SU-DHL-6 (cell line): ENCODE results near the gene GNG7.
"Not testable (repeated sequence)": the region's sequence is repeated elsewhere in the genome, so short reads cannot be mapped to it uniquely, and the experiment has no call there.

Experiments used
- H2AFZ ChIP-seq: fragments of 200-600 bp; sonication (generic); 2 replicates; pipeline ENCODE4 v1.6.1; 2014; ENCODE audit warnings: low read depth, mild to moderate bottlenecking, moderate library complexity, mixed read lengths, antibody characterized with exemption, low read length; ENCODE audit not compliant: severe bottlenecking
- H3F3A ChIP-seq: fragments of 200-600 bp; shearing (Covaris generic); 2 replicates; pipeline ENCODE4 v1.6.0; 2016; ENCODE audit warnings: antibody characterized with exemption, mild to moderate bottlenecking; ENCODE audit not compliant: insufficient read depth
- H3K27ac ChIP-seq: fragments of 200-600 bp; sonication (generic); 2 replicates; pipeline ENCODE4 v1.5.1; 2016; ENCODE audit warnings: low read depth, mild to moderate bottlenecking, low read length, moderate library complexity, mixed read lengths
- H3K27me3 ChIP-seq: fragments of 200-600 bp; sonication (generic), shearing (Covaris generic); 2 replicates; pipeline ENCODE4 v1.6.0; 2014; ENCODE audit warnings: mild to moderate bottlenecking, low read length
- H3K36me3 ChIP-seq: fragments of 200-600 bp; sonication (generic); 2 replicates; pipeline ENCODE4 v1.6.1; 2014; ENCODE audit warnings: mild to moderate bottlenecking, low read length, mixed read lengths
- H3K4me2 ChIP-seq: fragments of 300-600, 200-600 bp; shearing (Covaris generic), sonication (generic); 2 replicates; pipeline ENCODE4 v1.6.0; 2014; ENCODE audit warnings: low read length, low read depth, mild to moderate bottlenecking; ENCODE audit not compliant: poor library complexity, severe bottlenecking
- H3K4me3 ChIP-seq: fragments of 200-600 bp; sonication (generic); 2 replicates; pipeline ENCODE4 v1.5.1; 2014; ENCODE audit warnings: antibody characterized with exemption, low read length, mild to moderate bottlenecking, mixed read lengths; ENCODE audit not compliant: insufficient read depth, poor library complexity, severe bottlenecking
- H3K79me2 ChIP-seq: fragments of 200-600 bp; sonication (generic); 2 replicates; pipeline ENCODE4 v1.6.1; 2014; ENCODE audit warnings: mild to moderate bottlenecking, low read length, moderate library complexity; ENCODE audit not compliant: insufficient read depth
- H3K9ac ChIP-seq: fragments of 200-600 bp; sonication (generic); 2 replicates; pipeline ENCODE4 v1.7.0; 2014; ENCODE audit warnings: mild to moderate bottlenecking, low read length
- H3K9me2 ChIP-seq: fragments of 200-600 bp; sonication (generic); replicated peaks from 2 replicates; pipeline ENCODE4 v1.6.1; 2014; ENCODE audit warnings: low read length; ENCODE audit not compliant: insufficient read depth
- H3K9me3 ChIP-seq: fragments of 200-600 bp; sonication (generic); 2 replicates; pipeline ENCODE4 v1.6.1; 2014; ENCODE audit warnings: low read length, mixed read lengths; ENCODE audit not compliant: insufficient read depth
- H4K20me1 ChIP-seq: fragments of 200-600 bp; sonication (generic); 2 replicates; pipeline ENCODE4 v1.6.1; 2014; ENCODE audit warnings: low read depth, mild to moderate bottlenecking, antibody characterized with exemption, low read length, moderate library complexity, mixed read lengths
- EZH2phosphoT487 ChIP-seq: fragments of 200-600 bp; sonication (generic), shearing (Covaris generic); conservative IDR thresholded peaks from 2 replicates; pipeline ENCODE4 v1.6.1; 2018; ENCODE audit warnings: mild to moderate bottlenecking, antibody characterized with exemption, low read length, moderate library complexity, mixed read lengths
- TF ChIP-seq, protein P1 (sequence below): fragments of 200-600 bp; sonication (generic); IDR thresholded peaks from one replicate; pipeline ENCODE4 v1.5.1; 2017; ENCODE audit warnings: antibody characterized with exemption, mild to moderate bottlenecking, low read length, moderate library complexity; ENCODE audit not compliant: insufficient read depth, poor library complexity, severe bottlenecking

GNG7 gene

DNA sequence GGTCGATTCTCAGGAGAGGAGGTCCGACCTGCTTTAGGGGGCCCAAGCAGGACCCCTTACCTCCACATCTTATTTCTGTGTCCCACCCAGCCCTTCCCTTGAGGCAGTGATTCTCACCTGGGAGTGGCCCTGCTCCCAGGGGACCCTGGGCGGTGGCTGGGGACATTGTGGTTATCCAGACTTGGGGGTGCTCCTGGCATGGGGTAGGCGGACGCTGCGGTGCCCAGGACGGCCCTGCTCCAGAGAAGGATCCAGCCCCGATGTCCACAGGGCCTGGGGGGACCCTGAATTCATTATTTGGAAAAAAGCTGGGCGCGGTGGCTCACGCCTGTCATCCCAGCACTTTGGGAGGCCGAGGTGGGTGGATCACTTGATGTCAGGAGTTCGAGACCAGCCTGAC lies 142.1 kb downstream of the GNG7 start:
- no peak overlapping the region for H2AFZ ChIP-seq
- H3K9me3 ChIP-seq = no peaks in the 10 kb centered on the region
- H4K20me1 ChIP-seq = no peaks in the 10 kb centered on the region
- H3K9me2 ChIP-seq = no peaks in the 10 kb centered on the region
- H3K79me2 ChIP-seq = no peaks in the 10 kb centered on the region
- TF ChIP-seq, protein P1, sequence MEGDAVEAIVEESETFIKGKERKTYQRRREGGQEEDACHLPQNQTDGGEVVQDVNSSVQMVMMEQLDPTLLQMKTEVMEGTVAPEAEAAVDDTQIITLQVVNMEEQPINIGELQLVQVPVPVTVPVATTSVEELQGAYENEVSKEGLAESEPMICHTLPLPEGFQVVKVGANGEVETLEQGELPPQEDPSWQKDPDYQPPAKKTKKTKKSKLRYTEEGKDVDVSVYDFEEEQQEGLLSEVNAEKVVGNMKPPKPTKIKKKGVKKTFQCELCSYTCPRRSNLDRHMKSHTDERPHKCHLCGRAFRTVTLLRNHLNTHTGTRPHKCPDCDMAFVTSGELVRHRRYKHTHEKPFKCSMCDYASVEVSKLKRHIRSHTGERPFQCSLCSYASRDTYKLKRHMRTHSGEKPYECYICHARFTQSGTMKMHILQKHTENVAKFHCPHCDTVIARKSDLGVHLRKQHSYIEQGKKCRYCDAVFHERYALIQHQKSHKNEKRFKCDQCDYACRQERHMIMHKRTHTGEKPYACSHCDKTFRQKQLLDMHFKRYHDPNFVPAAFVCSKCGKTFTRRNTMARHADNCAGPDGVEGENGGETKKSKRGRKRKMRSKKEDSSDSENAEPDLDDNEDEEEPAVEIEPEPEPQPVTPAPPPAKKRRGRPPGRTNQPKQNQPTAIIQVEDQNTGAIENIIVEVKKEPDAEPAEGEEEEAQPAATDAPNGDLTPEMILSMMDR = no peak
- TF ChIP-seq EZH2phosphoT487 = no peak
- no peaks in the 10 kb centered on the region for H3K27me3 ChIP-seq
- H3K4me2 ChIP-seq = no peak overlapping the region
- no peak overlapping the region for H3K27ac ChIP-seq
- no peaks in the 10 kb centered on the region for H3K36me3 ChIP-seq
- no peak overlapping the region for H3K4me3 ChIP-seq
- no peak overlapping the region for H3K9ac ChIP-seq
- no peaks in the 10 kb centered on the region for H3F3A ChIP-seq

DNA sequence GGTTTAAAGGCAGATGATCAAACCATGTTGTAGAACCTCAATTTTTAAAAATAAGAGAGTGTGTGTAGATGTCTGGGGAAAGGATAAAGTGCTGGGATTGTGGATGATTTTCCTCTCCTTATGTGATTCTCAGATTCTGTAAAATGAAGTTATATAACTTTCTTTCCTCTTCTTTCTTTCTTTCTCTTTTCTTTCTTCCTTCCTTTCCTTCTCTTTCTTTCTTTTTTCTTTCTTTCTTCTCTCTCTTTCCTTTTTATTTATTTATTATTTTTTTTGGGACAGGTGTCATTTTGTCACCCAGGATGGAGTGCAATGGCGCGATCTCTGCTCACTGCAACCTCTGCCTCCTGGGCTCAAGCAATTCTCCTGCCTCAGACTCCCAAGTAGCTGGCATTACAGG lies 144.0 kb downstream of the GNG7 start:
- H3K27me3 ChIP-seq = no peaks in the 10 kb centered on the region
- H3K4me3 ChIP-seq = no peak overlapping the region
- no peaks in the 10 kb centered on the region for H3K9me2 ChIP-seq
- no peaks in the 10 kb centered on the region for H4K20me1 ChIP-seq
- no peaks in the 10 kb centered on the region for H3K9me3 ChIP-seq
- no peak overlapping the region for H2AFZ ChIP-seq
- no peak overlapping the region for H3K27ac ChIP-seq
- no peaks in the 10 kb centered on the region for H3K36me3 ChIP-seq
- H3K9ac ChIP-seq = no peak overlapping the region
- no peaks in the 10 kb centered on the region for H3K79me2 ChIP-seq
- TF ChIP-seq EZH2phosphoT487 = no peak
- TF ChIP-seq, protein P1 = no peak
- H3F3A ChIP-seq = peaks cover under 1% of the 10 kb centered on the region; the same call in 1 of the 2 replicates
- no peak overlapping the region for H3K4me2 ChIP-seq

DNA sequence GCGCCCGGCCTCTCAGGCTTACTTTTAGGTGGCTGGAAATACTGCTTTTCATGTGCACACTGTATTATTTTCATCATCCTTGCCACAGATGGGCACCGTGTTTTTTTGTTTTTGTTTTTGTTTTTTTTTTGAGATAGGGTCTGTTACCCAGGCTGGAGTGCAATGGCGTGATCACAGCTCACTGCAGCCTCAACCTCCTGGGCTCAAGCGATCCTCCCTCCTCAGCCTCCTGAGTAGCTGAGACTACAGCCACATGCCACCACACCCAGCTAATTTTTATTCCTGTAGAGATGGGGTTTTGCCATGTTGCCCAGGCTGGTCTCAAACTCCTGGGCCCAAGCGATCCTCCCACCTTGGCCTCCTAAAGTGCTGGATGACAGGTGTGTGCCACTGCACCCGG lies 144.4 kb downstream of the GNG7 start:
- H3K79me2 ChIP-seq, H3K4me2 ChIP-seq, H3F3A ChIP-seq, H3K9ac ChIP-seq, H3K36me3 ChIP-seq, H4K20me1 ChIP-seq, H3K9me3 ChIP-seq, H3K4me3 ChIP-seq, H3K27ac ChIP-seq, H2AFZ ChIP-seq, H3K27me3 ChIP-seq, H3K9me2 ChIP-seq: not testable (repeated sequence)

DNA sequence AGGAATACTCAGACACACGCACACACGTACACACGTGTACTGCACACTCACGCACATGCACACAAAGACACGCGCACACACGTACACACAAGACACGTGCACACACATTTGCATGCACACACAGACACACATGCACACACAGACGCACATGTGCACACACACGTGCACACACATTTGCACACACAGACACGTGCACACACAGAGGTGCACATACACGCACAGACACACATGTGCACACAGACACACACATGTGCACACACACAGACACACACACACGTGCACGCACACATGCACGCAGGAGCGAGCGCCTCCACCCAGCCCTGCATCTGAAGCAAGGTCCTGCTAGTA lies 145.4 kb downstream of the GNG7 start:
- Histone ChIP-seq H3K27ac (no peak overlapping the region), H3K4me3 (no peak overlapping the region), H4K20me1 (no peaks in the 10 kb centered on the region), H3K9me2 (no peaks in the 10 kb centered on the region), H3F3A (peaks cover 9% of the 10 kb centered on the region; the same call in 1 of the 2 replicates), H3K79me2 (no peaks in the 10 kb centered on the region), H3K36me3 (no peaks in the 10 kb centered on the region), H3K9me3 (no peaks in the 10 kb centered on the region), H3K4me2 (no peak overlapping the region), H2AFZ (no peak overlapping the region), H3K27me3 (no peaks in the 10 kb centered on the region), H3K9ac (no peak overlapping the region)
- TF ChIP-seq, protein P1 = no peak
- no peak for TF ChIP-seq EZH2phosphoT487
